Stimulated activated naive B cell treated with anti-CD40 and anti-IgM and Interleukin-4, amounts not matched to agents 10 μg/mL and 1 μg/mL and 100 μg/mL, for 72 hours (primary cell): ENCODE data around the gene LAGE3.

Experiments
- ATAC-seq, 2 donors: fragments of 150-1000 bp; cut with Tn5 transposase; replicated peaks; 2 replicates each; pipeline ENCODE4 v1.10.0; 2021; ENCODE audit warnings: moderate library complexity in 1 of 2
- DNase-seq: peaks from one replicate; pipeline ENCODE4 v3.0.0; 2021
- H3K27ac Mint-ChIP-seq: one replicate; pipeline ENCODE4 v1.8.0; 2022; ENCODE audit warnings: mild to moderate bottlenecking, mixed read lengths
- H3K27me3 Mint-ChIP-seq, 2 donors: one replicate each; pipeline ENCODE4 v1.8.0; 2022; ENCODE audit warnings: mixed read lengths in 2 of 2
- H3K36me3 Mint-ChIP-seq, 2 donors: one replicate each; pipeline ENCODE4 v1.8.0; 2022; ENCODE audit warnings: mixed read lengths in 2 of 2, mild to moderate bottlenecking in 1 of 2
- H3K4me1 Mint-ChIP-seq, 2 donors: one replicate each; pipeline ENCODE4 v1.8.0; 2022; ENCODE audit warnings: mixed read lengths in 2 of 2, mild to moderate bottlenecking in 1 of 2
- H3K4me3 Mint-ChIP-seq, 2 donors: one replicate each; pipeline ENCODE4 v1.8.0; 2022; ENCODE audit warnings: mild to moderate bottlenecking in 2 of 2, mixed read lengths in 2 of 2, moderate library complexity in 1 of 2
- H3K9me3 Mint-ChIP-seq, 2 donors: one replicate each; pipeline ENCODE4 v1.8.0; 2022; ENCODE audit warnings: mixed read lengths in 2 of 2, mild to moderate bottlenecking in 1 of 2

Gene LAGE3

DNA sequence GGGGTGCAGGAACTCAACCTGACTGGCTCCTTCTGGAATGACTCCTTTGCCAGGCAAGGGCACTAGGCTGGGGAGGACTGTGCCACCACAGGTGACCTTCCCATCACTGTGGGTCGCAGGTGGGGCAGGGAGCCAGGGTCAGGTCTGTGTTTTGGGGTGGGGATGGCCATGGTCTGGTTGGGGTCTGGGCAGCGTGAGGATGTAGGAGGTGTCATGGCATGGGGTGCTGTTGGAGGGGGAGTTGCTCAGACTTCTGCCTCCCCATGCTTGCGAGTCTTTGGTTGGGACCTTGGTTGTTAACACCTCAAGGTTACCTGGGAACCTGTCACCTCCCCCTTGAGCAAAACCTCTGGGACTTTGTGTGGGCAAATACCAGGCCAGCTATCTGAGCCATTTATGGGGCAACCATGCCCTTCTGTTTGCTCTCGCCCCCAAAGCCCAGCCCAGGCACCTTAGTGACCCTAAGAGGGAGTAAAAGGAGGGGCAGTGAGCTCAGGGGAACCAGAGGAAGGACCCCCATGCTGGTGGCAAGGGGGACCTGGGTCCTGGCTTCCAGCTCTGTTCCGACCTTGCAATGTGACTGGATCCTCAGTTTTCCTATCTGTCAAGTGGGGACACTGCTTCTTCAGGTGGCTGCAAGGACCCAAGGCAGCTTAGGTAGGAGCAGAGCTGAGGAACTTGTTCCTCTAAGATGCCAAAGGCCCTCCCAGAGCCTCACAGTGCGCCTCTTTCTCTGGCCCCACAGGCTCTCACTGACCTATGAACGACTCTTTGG is 44.5 kb downstream of the LAGE3 start:
- Mint-ChIP-seq H3K27me3 (no peaks in the 10 kb centered on the region), H3K4me1 (peaks cover 24% of the 10 kb centered on the region in 2 donors), H3K27ac (no peak overlapping the region), H3K36me3 (peaks cover 20 to 43% of the 10 kb centered on the region in 2 donors), H3K9me3 (peaks cover 0 to 4% of the 10 kb centered on the region in 2 donors), H3K4me3 (no peak overlapping the region)
- no peak for ATAC-seq
- no peak for DNase-seq

DNA sequence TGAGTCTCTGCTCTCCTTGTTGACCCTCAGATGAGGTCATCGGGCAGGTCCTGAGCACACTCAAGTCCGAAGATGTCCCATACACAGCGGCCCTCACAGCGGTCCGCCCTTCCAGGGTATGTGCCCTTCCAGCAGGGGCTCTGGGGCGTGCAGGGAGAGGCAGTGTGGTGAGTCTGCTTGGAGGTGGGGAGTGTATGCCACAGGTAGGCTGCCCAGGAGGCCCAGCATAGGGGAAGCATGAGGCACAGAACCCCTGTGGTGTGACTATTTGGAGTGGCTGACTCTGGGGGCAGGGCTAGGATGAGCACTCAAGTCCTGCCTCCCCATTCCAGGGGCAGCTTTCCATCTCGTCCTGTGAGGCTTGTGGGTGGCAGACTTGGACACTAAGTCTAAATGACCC is 45.5 kb downstream of the LAGE3 start:
- H3K27ac Mint-ChIP-seq = peak overlapping the region; percentile 26
- peaks cover 29 to 30% of the 10 kb centered on the region in 2 donors for H3K4me1 Mint-ChIP-seq
- no peak for ATAC-seq

DNA sequence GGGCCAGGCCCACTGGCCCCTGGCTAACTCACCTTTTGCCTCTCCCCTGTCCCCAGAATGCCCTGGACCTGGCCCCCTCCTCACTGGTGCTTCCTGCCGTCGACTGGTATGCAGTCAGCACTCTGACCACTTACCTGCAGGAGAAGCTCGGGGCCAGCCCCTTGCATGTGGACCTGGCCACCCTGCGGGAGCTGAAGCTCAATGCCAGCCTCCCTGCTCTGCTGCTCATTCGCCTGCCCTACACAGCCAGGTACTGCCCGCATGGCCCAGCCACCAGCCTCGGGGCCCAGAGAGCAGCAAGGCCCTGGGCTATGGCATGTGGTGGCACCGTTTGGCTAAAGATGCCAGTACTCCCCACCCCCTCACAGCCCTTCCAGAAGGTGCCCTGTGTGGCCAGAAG is 46.9 kb downstream of the LAGE3 start:
- no peak for ATAC-seq
- Mint-ChIP-seq H3K9me3 (no peaks in the 10 kb centered on the region), H3K36me3 (peaks cover 18 to 40% of the 10 kb centered on the region in 2 donors), H3K27me3 (no peaks in the 10 kb centered on the region), H3K27ac (no peak overlapping the region), H3K4me3 (no peak overlapping the region), H3K4me1 (peaks cover 34 to 37% of the 10 kb centered on the region in 2 donors)
- DNase-seq = no peak

More for the DNA sequence above, 45.5 kb downstream of the LAGE3 start:
- Mint-ChIP-seq H3K9me3 (peaks cover 0 to 4% of the 10 kb centered on the region in 2 donors), H3K36me3 (peaks cover 20 to 41% of the 10 kb centered on the region in 2 donors), H3K4me3 (no peak overlapping the region), H3K27me3 (no peaks in the 10 kb centered on the region)
- DNase-seq = no peak

DNA sequence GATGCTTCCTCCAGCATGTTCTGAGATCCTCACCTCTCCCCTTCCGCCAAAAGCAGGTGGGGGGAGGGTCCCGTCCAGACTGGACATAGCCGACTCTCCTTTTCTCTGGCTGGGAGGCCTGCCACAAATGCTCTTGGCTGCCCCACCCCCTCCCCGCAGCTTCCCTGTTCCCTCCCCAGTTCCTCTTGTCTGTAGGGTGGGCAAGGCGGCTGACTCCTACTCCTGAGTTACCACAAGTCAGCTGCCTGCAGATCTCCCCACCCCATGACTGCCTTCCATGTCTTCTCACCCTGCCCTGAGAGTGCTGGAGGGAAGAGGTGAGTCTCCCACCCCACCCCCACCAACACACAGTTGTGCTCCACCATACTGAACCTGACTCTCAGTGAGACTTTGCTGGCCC is 47.7 kb downstream of the LAGE3 start:
- peaks cover 18 to 38% of the 10 kb centered on the region in 2 donors for H3K36me3 Mint-ChIP-seq
- peaks cover 34 to 37% of the 10 kb centered on the region in 2 donors for H3K4me1 Mint-ChIP-seq
- ATAC-seq (no peak), DNase-seq (no peak)
- H3K27ac Mint-ChIP-seq = no peak overlapping the region
- peak overlapping the region in 1 of 2 donors; percentile 11 for H3K4me3 Mint-ChIP-seq
- no peaks in the 10 kb centered on the region for H3K27me3 Mint-ChIP-seq
- no peaks in the 10 kb centered on the region for H3K9me3 Mint-ChIP-seq

DNA sequence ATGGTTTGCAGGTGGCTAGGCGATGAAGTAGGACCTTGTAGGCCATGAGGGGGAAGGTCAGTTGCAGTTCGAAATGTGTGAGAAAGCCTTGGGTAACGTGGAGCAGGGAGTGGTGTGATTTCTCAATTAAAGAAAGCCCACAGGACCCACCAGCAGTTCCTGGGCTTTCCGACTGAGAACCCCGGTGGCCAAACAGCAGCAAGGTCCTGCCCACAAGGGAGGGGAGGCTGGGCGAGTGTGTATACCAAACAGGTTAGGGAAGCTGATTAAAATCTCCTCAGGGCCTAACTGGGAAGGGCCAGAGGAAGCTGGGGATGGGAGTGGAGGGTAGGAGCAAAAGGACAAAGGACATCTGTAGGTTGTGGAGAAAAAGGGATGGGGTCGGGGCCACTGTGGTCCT is 48.2 kb downstream of the LAGE3 start:
- Mint-ChIP-seq H3K27me3 (no peaks in the 10 kb centered on the region), H3K4me1 (peaks cover 32 to 37% of the 10 kb centered on the region in 2 donors), H3K9me3 (no peaks in the 10 kb centered on the region), H3K4me3 (peak overlapping the region; percentile 22 to 91), H3K27ac (no peak overlapping the region), H3K36me3 (peaks cover 18 to 34% of the 10 kb centered on the region in 2 donors)
- DNase-seq (no peak), ATAC-seq (no peak)

DNA sequence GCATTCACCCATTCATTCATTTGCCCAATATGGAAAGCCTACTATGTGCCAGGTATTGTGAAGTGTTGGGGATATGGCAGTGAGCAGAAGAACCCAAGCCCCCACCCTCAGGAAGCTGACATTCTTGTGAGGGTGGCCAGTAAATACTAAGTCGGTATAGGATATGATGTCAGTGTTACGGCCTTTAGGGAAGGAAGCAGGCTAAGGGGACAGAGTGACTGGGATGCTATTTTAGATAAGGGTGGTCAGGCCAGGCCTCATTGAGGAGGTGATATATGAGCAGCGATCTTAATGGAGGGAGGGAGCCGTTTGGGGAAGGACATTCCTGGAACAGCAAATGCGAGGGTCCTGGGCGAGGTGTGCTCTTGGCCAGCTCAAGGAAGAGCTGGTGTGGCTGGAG is 48.6 kb downstream of the LAGE3 start:
- no peak for ATAC-seq
- H3K27ac Mint-ChIP-seq = no peak overlapping the region

DNA sequence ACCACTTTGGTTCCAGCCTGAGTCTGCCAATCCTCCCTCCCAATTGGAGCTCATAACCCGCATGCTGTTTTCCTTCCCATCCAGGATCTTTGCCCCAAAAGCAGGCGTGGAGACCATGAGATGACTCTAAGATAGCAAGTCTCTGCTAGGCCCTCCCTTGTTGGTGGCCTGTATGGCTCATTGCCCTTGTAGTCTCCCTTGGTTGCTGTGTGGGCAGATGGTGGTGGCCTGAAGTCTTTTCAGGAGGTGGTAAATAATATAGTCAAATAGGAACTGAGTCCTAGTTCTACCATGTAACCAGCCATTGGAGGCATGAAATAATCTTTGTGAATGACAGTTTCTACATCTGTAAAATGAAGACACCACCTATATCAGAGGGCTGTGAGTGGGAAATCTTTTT is 49.4 kb downstream of the LAGE3 start:
- no peak for DNase-seq
- peaks cover 29 to 37% of the 10 kb centered on the region in 2 donors for H3K4me1 Mint-ChIP-seq
- H3K27ac Mint-ChIP-seq = peak overlapping the region; percentile 47
- peak overlapping the region; percentile 82 to 91 for H3K4me3 Mint-ChIP-seq
- no peaks in the 10 kb centered on the region for H3K9me3 Mint-ChIP-seq
- peak; percentile 55 to 62 for ATAC-seq
- H3K27me3 Mint-ChIP-seq = no peaks in the 10 kb centered on the region
- peaks cover 18 to 24% of the 10 kb centered on the region in 2 donors for H3K36me3 Mint-ChIP-seq

More for the DNA sequence above, 48.6 kb downstream of the LAGE3 start:
- no peaks in the 10 kb centered on the region for H3K9me3 Mint-ChIP-seq
- DNase-seq = no peak
- H3K27me3 Mint-ChIP-seq = no peaks in the 10 kb centered on the region
- peak overlapping the region; percentile 22 to 91 for H3K4me3 Mint-ChIP-seq
- H3K36me3 Mint-ChIP-seq = peaks cover 18 to 30% of the 10 kb centered on the region in 2 donors
- H3K4me1 Mint-ChIP-seq = peaks cover 32 to 37% of the 10 kb centered on the region in 2 donors

DNA sequence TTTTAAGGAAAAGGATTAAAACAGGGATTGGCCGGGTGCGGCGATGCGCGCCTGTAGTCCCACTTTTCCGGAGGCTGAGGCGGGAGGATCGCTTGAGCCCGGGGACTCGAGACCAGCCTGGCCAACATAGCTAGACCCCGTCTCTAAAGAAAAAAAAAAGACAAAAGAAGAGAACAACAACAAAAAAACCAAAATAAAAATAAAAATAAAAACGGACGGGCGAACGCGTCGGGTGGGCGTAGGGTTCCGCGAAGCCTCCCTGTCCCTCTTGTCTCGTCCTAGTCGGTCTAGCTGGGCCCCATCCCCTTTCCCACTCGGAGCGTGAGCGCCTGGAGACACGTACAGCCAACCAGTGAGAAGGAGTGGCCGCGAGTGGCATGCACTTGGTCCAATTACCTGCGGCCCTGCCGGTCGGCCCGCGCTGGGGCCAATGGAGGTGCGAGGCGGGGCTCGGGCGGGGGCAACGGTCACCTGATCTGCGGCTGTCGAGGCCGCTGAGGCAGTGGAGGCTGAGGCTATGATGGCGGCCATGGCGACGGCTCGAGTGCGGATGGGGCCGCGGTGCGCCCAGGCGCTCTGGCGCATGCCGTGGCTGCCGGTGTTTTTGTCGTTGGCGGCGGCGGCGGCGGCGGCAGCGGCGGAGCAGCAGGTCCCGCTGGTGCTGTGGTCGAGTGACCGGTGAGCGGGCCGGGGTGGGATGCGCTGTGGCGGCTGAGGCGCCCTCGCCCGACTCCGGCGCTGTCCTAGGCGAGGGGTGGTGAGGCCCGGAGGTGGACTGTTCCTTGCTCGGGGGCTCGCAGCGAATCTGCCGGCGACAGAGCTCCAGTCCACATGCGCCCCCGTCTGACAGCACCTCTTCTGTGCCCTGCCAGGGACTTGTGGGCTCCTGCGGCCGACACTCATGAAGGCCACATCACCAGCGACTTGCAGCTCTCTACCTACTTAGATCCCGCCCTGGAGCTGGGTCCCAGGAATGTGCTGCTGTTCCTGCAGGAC is 50.6 kb downstream of the LAGE3 start, which contains the start of gene ATP6AP1:
TSS of gene ATP6AP1 (plus strand) at position 502 of the 996 bp plus-strand sequence. CDS start at position 518, 16 bp downstream.
- Mint-ChIP-seq H3K27me3 (no peaks in the 10 kb centered on the region), H3K36me3 (peaks cover 8 to 20% of the 10 kb centered on the region in 2 donors), H3K4me3 (peak within 1 kb of the TSS; percentile 82 to 91), H3K27ac (peak within 1 kb of the TSS; percentile 71), H3K4me1 (peaks cover 29 to 37% of the 10 kb centered on the region in 2 donors), H3K9me3 (no peaks in the 10 kb centered on the region)
- peak; percentile 94 to 96 for ATAC-seq
- peak; percentile 88 for DNase-seq
